HepG2 (cell line): ENCODE data around the gene MAPRE3. TPM values are rescaled to one million over a fixed set of nuclear protein-coding genes. Genes with fewer than 3 reads are reported as not detected.

ENCODE experiments used
- ATAC-seq: fragments of 200-7000 bp; cut with Tn5 transposase; 3 replicates; pipeline ENCODE4 v1.9.1; 2020; ENCODE audit warnings: mild to moderate bottlenecking, moderate library complexity
- BruUV-seq: library from RNA; stranded (reverse); fragments of 400-500 nt; replicated peaks from 2 replicates; lab custom pipeline; 2021; lab: Mats Ljungman, UMichigan
- CTCF ChIA-PET: fragments of 300-600 bp; formaldehyde crosslinking; extraction: SDS; loops from one replicate; lab custom pipeline; 2021; ENCODE audit warnings: low total read pairs, inconsistent platforms, low intra/inter-chr PET ratio; lab: Yijun Ruan, JAX
- POLR2A ChIA-PET: fragments of 350-600 bp; sonication (Branson Sonifier 250); formaldehyde crosslinking; loops from one replicate; lab custom pipeline; 2020; ENCODE audit warnings: antibody characterized with exemption, inconsistent platforms; lab: Yijun Ruan, JAX
- DNase-seq: peaks from one replicate; pipeline ENCODE4 v3.0.0-alpha.2; 2015; ENCODE audit warnings: low spot score
- FAIRE-seq: peaks from 3 replicates; lab custom pipeline; 2011; peaks lifted over from hg19 to GRCh38; lab: Jason Lieb, UNC
- H2AFZ ChIP-seq: one replicate; pipeline ENCODE4 v1.6.1; 2011; ENCODE audit warnings: low read length, inconsistent platforms
- H3K27ac ChIP-seq: fragments of 300-600 bp; 3 replicates; pipeline ENCODE4 v1.8.0; 2011; ENCODE audit warnings: mixed run types, mild to moderate bottlenecking, mixed read lengths, low read length, inconsistent platforms; ENCODE audit not compliant: insufficient read depth; ENCODE audit errors: extremely low read length
- H3K27me3 ChIP-seq, 2 experiments: fragments of 200-600 bp in 1 of 2; 2 replicates in 1 of 2; 3 replicates in 1 of 2; pipeline versions ENCODE4 v1.6.0 to v1.8.0; 2011; ENCODE audit warnings: low read length in 2 of 2, mild to moderate bottlenecking in 2 of 2, moderate library complexity in 2 of 2, inconsistent platforms in 1 of 2; ENCODE audit not compliant: insufficient read depth in 2 of 2, control insufficient read depth in 1 of 2
- H3K36me3 ChIP-seq, 2 experiments: fragments of 200-600 bp in 1 of 2; replicated peaks in 1 of 2; 2 replicates in 1 of 2; 3 replicates in 1 of 2; pipeline versions ENCODE4 v1.5.1 to v1.8.0; 2011; ENCODE audit warnings: low read length in 2 of 2, inconsistent platforms in 1 of 2; ENCODE audit not compliant: insufficient read depth in 2 of 2, control insufficient read depth in 1 of 2
- H3K4me1 ChIP-seq: 2 replicates; pipeline ENCODE4 v1.5.1; 2012; ENCODE audit warnings: low read length, inconsistent platforms; ENCODE audit not compliant: insufficient read depth
- H3K4me2 ChIP-seq: 2 replicates; pipeline ENCODE4 v1.6.0; 2011; ENCODE audit warnings: low read depth, low read length, inconsistent platforms
- H3K4me3 ChIP-seq, 3 experiments: fragments of 200-600 bp in 1 of 3; sonication (generic), shearing (Covaris generic) in 1 of 3; replicated peaks in 1 of 3; 2 replicates each; pipeline ENCODE4 v1.5.1; 2011 to 2016; ENCODE audit warnings: low read length in 3 of 3, inconsistent platforms in 2 of 3, low read depth in 2 of 3, mild to moderate bottlenecking in 2 of 3, control low read depth in 1 of 3, mixed read lengths in 1 of 3; ENCODE audit not compliant: insufficient read depth in 1 of 3
- H3K79me2 ChIP-seq: one replicate; pipeline ENCODE4 v1.6.1; 2011; ENCODE audit warnings: low read length, inconsistent platforms; ENCODE audit not compliant: insufficient read depth
- H3K9ac ChIP-seq: 2 replicates; pipeline ENCODE4 v1.6.0; 2011; ENCODE audit warnings: mild to moderate bottlenecking, low read depth, low read length, inconsistent platforms; ENCODE audit not compliant: insufficient read depth
- H3K9me3 ChIP-seq: 2 replicates; pipeline ENCODE4 v1.5.1; 2012; ENCODE audit warnings: mild to moderate bottlenecking, low read length
- H4K20me1 ChIP-seq: 2 replicates; pipeline ENCODE4 v1.6.0; 2011; ENCODE audit warnings: inconsistent platforms, mild to moderate bottlenecking, low read length, moderate library complexity; ENCODE audit not compliant: insufficient read depth
- ASH2L ChIP-seq: fragments of 300-600, 200-600 bp; sonication (generic); IDR thresholded peaks from 2 replicates; pipeline ENCODE4 v1.7.0; 2017; ENCODE audit warnings: low read depth, mild to moderate bottlenecking, moderate library complexity, mixed read lengths, low read length; ENCODE audit not compliant: insufficient read length
- FLYWCH1 ChIP-seq: sonication (generic); formaldehyde crosslinking; IDR thresholded peaks from 2 replicates; pipeline ENCODE4 v1.8.1; 2023; ENCODE audit warnings: mild to moderate bottlenecking, missing genetic modification reagents
- MAF1 ChIP-seq: sonication (generic); formaldehyde crosslinking; IDR thresholded peaks from 2 replicates; pipeline ENCODE4 v1.5.0; 2020; ENCODE audit warnings: missing genetic modification reagents, borderline replicate concordance
- MAZ ChIP-seq, 2 experiments: sonication (generic) in 1 of 2; formaldehyde crosslinking in 1 of 2; IDR thresholded peaks; 2 replicates each; pipeline versions ENCODE4 v1.5.0 to v1.6.1; 2012 to 2020; ENCODE audit warnings: low read depth in 2 of 2, mild to moderate bottlenecking in 2 of 2, borderline replicate concordance in 1 of 2, improper control_type of control experiment in 1 of 2, low read length in 1 of 2, missing genetic modification reagents in 1 of 2, moderate library complexity in 1 of 2
- PHF5A ChIP-seq: IDR thresholded peaks from one replicate; pipeline ENCODE4 v1.6.1; 2018; ENCODE audit warnings: low read depth, missing genetic modification reagents; ENCODE audit not compliant: unreplicated experiment
- PRPF4 ChIP-seq: fragments of 200-400 bp; formaldehyde crosslinking; IDR thresholded peaks from 2 replicates; pipeline ENCODE4 v1.6.1; 2016; ENCODE audit warnings: low read length, low read depth; ENCODE audit not compliant: poor library complexity, severe bottlenecking
- RAD21 ChIP-seq: fragments of 450-650 bp; formaldehyde crosslinking; IDR thresholded peaks from 2 replicates; pipeline ENCODE4 v1.5.0; 2020; ENCODE audit warnings: mild to moderate bottlenecking
- SCMH1 ChIP-seq: sonication (generic); formaldehyde crosslinking; IDR thresholded peaks from 2 replicates; pipeline ENCODE4 v1.9.0; 2021; ENCODE audit warnings: missing genetic modification reagents, mild to moderate bottlenecking, borderline replicate concordance
- SMC3 ChIP-seq: IDR thresholded peaks from 2 replicates; pipeline ENCODE4 v1.6.1; 2011; ENCODE audit warnings: low read length, improper control_type of control experiment
- STAG1 ChIP-seq: sonication (generic); formaldehyde crosslinking; IDR thresholded peaks from 2 replicates; pipeline ENCODE4 v1.4.0; 2020; ENCODE audit warnings: missing genetic modification reagents
- TSC22D2 ChIP-seq: sonication (generic); formaldehyde crosslinking; IDR thresholded peaks from 2 replicates; pipeline ENCODE4 v1.5.1; 2020; ENCODE audit warnings: missing genetic modification reagents, mild to moderate bottlenecking, borderline replicate concordance
- ZEB1 ChIP-seq: IDR thresholded peaks from 2 replicates; pipeline ENCODE4 v1.6.1; 2012; ENCODE audit warnings: mild to moderate bottlenecking, low read depth, inconsistent platforms; ENCODE audit not compliant: insufficient replicate concordance
- ZNF33A ChIP-seq: sonication (generic); formaldehyde crosslinking; IDR thresholded peaks from 2 replicates; pipeline ENCODE4 v1.5.1; 2020; ENCODE audit warnings: missing genetic modification reagents, mild to moderate bottlenecking, moderate library complexity, borderline replicate concordance
- ZNF33B ChIP-seq: sonication (generic); formaldehyde crosslinking; IDR thresholded peaks from 2 replicates; pipeline ENCODE4 v1.5.1; 2020; ENCODE audit warnings: mild to moderate bottlenecking, missing genetic modification reagents
- ZNF430 ChIP-seq: sonication (generic); formaldehyde crosslinking; IDR thresholded peaks from 2 replicates; pipeline ENCODE4 v1.9.0; 2021; ENCODE audit warnings: mild to moderate bottlenecking, missing genetic modification reagents
- ZNF772 ChIP-seq: sonication (generic); formaldehyde crosslinking; IDR thresholded peaks from 2 replicates; pipeline ENCODE4 v1.5.0; 2020; ENCODE audit warnings: mild to moderate bottlenecking, missing genetic modification reagents
- WGBS: methylation state at CpG from one replicate; pipeline ENCODE4 v1.1.6; 2017; ENCODE audit warnings: low lambda C conversion rate; 5-methylcytosine and 5-hydroxymethylcytosine counted together
- in situ Hi-C: cut with HindIII; loops from 2 replicates; pipeline ENCODE4 v1.10.0; 2017; ENCODE audit warnings: low pct_unique_long_range_greater_than_20kb; ENCODE audit not compliant: extremely low pct_ligation_motif_present
- intact Hi-C: fragments of 100-400 bp; cut with micrococcal nuclease; formaldehyde crosslinking; loops from one replicate; pipeline ENCODE4 v1.10.0; 2022; ENCODE audit not compliant: unreplicated experiment
- polyA plus RNA-seq, 8 experiments: library from polyadenylated mRNA; depleted of rRNA in 3 of 8; stranded (reverse) in 7 of 8; unstranded in 1 of 8; fragments of >200 nt; fragmentation: Illumina TruSeq in 4 of 8; extraction: Trizol in 4 of 8; gene quantifications; 2 replicates each; pipeline versions ENCODE4 v1.2.1 to v1.2.3, GENCODE V29; 2011 to 2016; ENCODE audit warnings: low read depth in 4 of 8, missing spikeins in 1 of 8, mixed read lengths in 1 of 8; ENCODE audit not compliant: insufficient read depth in 1 of 8
- total RNA-seq, 5 experiments: library from RNA; depleted of rRNA; stranded (reverse); fragments of >200 nt; fragmentation: Illumina TruSeq; extraction: Trizol; gene quantifications; 2 replicates each; pipeline ENCODE4 v1.2.3, GENCODE V29; 2016; ENCODE audit warnings: low read depth in 1 of 5
- TF ChIP-seq, protein P1 (sequence below): sonication (generic); formaldehyde crosslinking; IDR thresholded peaks from 2 replicates; pipeline ENCODE4 v1.9.0; 2021; ENCODE audit warnings: missing genetic modification reagents, borderline replicate concordance
- TF ChIP-seq, protein P2 (sequence below): sonication (generic); formaldehyde crosslinking; IDR thresholded peaks from 2 replicates; pipeline ENCODE4 v1.5.1; 2020; ENCODE audit warnings: mild to moderate bottlenecking, missing genetic modification reagents, moderate library complexity
- TF ChIP-seq, protein P3 (sequence below): sonication (generic); formaldehyde crosslinking; IDR thresholded peaks from 2 replicates; pipeline ENCODE4 v1.9.0; 2021; ENCODE audit warnings: missing genetic modification reagents, mild to moderate bottlenecking, borderline replicate concordance

Gene MAPRE3
- total and polyA plus RNA-seq, 2 of the 13 experiments (the other 11 are each of a cell fraction or from before 2014, with no cell fraction given) = 0.31 to 0.91 TPM

DNA sequence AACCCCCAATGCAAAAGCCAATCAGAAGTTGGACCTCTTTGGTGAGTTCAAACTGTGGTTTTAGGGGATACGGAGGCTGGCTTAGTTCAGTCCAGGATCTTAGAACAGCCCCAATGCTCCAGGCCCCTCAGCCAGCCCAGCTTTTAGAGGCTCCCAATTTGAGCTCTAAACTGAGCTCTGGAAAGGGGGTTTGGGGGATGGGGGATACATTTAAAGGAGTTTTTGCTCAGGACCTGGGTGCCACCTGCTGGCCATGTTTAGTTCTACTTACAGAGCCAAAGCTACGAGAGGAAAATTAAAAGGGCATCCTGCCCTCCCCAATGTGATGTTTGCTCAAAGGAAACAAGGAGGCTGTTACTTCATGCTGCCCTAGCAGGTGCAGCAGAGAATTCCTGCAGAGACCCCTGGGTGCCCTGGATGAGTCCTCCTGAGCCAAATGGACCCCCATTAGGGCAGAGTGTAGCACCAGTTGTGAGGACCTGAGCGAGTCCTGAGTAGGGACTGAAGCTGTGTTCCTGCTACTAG, 46.4 kb downstream of the MAPRE3 start:
- Histone ChIP-seq H3K9ac (no peak overlapping the region), H3K79me2 (no peaks in the 10 kb centered on the region), H2AFZ (no peak overlapping the region), H3K36me3 (no peaks in the 10 kb centered on the region), H3K27me3 (no peaks in the 10 kb centered on the region), H4K20me1 (no peaks in the 10 kb centered on the region), H3K9me3 (no peaks in the 10 kb centered on the region), H3K4me2 (no peak overlapping the region), H3K4me1 (peaks cover 48% of the 10 kb centered on the region), H3K4me3 (no peak overlapping the region), H3K27ac (no peak overlapping the region)
- in situ Hi-C loops (loop anchor here (5.0 kb wide), 2 partner anchors 55 to 170 kb away; partner anchors contain the start of gene DPYSL5), intact Hi-C loops (loop anchor here (1.0 kb wide), 2 partner anchors 56 to 171 kb away; no protein-coding TSS in a partner anchor)
- BruUV-seq = no TSS peak
- ATAC-seq = peak; percentile 42
- 64% methylated on average over 3 of the region's 3 CpGs for WGBS
- ChIA-PET CTCF (interaction anchor here (0.7 to 5.5 kb wide), 3 partner anchors 52 to 170 kb away, joined by 3 to 91 read pairs (median 16); no protein-coding TSS in a partner anchor), POLR2A (interaction anchor here (0.7 to 0.8 kb wide), 2 partner anchors 16 to 55 kb away, joined by 4 read pairs; partner anchors contain the start of gene TMEM214)
- peak; percentile 76 for DNase-seq
- FAIRE-seq = peak; percentile 93
- TF ChIP-seq STAG1 (CRISPR knock-in tag) = peak; percentile 82
- TF ChIP-seq ASH2L = no peak
- TF ChIP-seq ZNF33A (CRISPR knock-in tag) = no peak
- no peak for TF ChIP-seq PHF5A (CRISPR knock-in tag)
- no peak for TF ChIP-seq FLYWCH1 (CRISPR knock-in tag)
- TF ChIP-seq, protein P1, sequence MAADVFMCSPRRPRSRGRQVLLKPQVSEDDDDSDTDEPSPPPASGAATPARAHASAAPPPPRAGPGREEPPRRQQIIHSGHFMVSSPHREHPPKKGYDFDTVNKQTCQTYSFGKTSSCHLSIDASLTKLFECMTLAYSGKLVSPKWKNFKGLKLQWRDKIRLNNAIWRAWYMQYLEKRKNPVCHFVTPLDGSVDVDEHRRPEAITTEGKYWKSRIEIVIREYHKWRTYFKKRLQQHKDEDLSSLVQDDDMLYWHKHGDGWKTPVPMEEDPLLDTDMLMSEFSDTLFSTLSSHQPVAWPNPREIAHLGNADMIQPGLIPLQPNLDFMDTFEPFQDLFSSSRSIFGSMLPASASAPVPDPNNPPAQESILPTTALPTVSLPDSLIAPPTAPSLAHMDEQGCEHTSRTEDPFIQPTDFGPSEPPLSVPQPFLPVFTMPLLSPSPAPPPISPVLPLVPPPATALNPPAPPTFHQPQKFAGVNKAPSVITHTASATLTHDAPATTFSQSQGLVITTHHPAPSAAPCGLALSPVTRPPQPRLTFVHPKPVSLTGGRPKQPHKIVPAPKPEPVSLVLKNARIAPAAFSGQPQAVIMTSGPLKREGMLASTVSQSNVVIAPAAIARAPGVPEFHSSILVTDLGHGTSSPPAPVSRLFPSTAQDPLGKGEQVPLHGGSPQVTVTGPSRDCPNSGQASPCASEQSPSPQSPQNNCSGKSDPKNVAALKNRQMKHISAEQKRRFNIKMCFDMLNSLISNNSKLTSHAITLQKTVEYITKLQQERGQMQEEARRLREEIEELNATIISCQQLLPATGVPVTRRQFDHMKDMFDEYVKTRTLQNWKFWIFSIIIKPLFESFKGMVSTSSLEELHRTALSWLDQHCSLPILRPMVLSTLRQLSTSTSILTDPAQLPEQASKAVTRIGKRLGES (CRISPR knock-in tag) = no peak
- TF ChIP-seq, protein P2, sequence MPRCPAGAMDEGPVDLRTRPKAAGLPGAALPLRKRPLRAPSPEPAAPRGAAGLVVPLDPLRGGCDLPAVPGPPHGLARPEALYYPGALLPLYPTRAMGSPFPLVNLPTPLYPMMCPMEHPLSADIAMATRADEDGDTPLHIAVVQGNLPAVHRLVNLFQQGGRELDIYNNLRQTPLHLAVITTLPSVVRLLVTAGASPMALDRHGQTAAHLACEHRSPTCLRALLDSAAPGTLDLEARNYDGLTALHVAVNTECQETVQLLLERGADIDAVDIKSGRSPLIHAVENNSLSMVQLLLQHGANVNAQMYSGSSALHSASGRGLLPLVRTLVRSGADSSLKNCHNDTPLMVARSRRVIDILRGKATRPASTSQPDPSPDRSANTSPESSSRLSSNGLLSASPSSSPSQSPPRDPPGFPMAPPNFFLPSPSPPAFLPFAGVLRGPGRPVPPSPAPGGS (CRISPR knock-in tag) = no peak
- TF ChIP-seq SCMH1 (CRISPR knock-in tag) = no peak
- peak; percentile 86 for TF ChIP-seq RAD21 (CRISPR knock-in tag)
- no peak for TF ChIP-seq ZNF772 (CRISPR knock-in tag)
- no peak for TF ChIP-seq ZNF430
- no peak for TF ChIP-seq MAF1
- peak; percentile 32 for TF ChIP-seq PRPF4
- peak; percentile 92 for TF ChIP-seq SMC3
- no peak for TF ChIP-seq MAZ (IDR thresholded peaks at IDR 0.05; ENCODE audit: borderline replicate concordance, low read depth, low read length)
- 0 out of 2 replicates have a peak, but pooled peaks have one; percentile 34 for TF ChIP-seq MAZ (CRISPR knock-in tag; IDR thresholded peaks at IDR 0.05; ENCODE audit: low read depth)
- no peak for TF ChIP-seq TSC22D2 (CRISPR knock-in tag)
- TF ChIP-seq ZEB1 = no peak
- TF ChIP-seq, protein P3, sequence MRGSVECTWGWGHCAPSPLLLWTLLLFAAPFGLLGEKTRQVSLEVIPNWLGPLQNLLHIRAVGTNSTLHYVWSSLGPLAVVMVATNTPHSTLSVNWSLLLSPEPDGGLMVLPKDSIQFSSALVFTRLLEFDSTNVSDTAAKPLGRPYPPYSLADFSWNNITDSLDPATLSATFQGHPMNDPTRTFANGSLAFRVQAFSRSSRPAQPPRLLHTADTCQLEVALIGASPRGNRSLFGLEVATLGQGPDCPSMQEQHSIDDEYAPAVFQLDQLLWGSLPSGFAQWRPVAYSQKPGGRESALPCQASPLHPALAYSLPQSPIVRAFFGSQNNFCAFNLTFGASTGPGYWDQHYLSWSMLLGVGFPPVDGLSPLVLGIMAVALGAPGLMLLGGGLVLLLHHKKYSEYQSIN (CRISPR knock-in tag) = no peak
- 0 out of 2 replicates have a peak, but pooled peaks have one; percentile 39 for TF ChIP-seq ZNF33B (CRISPR knock-in tag)
